AG09319 (cell line): ENCODE data around the gene PRDM15.

ENCODE experiments used
- DNase-seq: peaks from one replicate; pipeline ENCODE4 v3.0.0-alpha.2; 2010; ENCODE audit warnings: low read depth; ENCODE audit errors: extremely low read depth
- TF ChIP-seq, protein P1 (sequence below): IDR thresholded peaks from 2 replicates; pipeline ENCODE4 v1.5.1; 2011; ENCODE audit warnings: low read depth, mild to moderate bottlenecking, inconsistent platforms, low read length, moderate library complexity

The PRDM15 gene

DNA sequence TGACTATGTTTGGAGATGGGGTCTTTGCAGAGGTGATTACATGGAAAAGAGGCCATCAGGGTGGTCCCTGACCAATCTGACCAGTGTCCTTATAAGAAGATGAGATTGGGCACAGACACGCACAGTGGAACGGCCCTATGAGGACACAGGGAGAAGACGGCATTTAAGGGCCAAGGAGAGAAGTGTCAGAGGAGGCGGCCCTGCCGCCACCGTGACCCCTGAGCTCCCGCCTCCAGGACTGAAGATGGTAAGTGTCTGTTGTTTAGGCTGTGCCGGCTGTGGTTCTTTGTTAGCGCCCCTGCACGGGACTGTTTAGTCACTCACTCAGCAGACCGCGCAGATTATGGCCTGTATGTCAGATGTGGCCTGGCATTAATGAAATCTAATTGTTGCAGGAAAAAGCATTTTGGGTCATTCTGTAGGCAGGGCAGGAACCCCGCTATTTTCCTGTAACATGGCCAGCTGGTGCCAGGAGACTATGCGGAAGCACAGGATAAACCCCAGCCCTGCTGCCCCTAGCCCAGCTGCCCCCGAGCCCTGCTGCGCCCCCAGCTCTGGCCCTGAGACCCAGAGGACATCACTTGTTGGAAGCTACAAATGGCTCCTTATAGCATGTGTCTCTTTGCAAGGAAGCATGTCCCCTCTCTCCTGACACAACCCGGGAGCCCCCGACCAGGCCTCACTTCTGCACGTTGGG lies 58.6 kb downstream of the PRDM15 start:
- no peak for DNase-seq

DNA sequence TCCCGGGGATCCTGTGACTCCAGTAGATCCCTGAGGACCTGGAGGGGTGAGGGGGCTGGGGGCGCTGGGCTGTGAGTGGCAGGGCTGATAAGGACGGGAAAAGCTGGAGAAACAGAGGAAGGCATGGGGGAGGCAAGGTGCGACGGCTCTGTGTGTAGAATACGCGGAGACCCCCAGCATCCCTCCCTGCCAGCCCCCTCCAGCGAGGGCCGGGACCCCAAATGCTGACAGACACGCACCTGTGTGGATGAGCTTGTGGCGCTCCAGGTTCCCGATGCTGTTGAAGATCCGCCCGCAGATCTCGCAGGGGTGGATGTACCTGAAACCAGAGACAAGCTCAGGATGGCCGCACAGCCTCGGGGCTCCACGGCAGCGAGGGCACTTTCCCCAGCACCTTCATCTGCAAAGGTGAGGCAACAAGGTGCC lies 59.3 kb downstream of the PRDM15 start:
- TF ChIP-seq, protein P1, sequence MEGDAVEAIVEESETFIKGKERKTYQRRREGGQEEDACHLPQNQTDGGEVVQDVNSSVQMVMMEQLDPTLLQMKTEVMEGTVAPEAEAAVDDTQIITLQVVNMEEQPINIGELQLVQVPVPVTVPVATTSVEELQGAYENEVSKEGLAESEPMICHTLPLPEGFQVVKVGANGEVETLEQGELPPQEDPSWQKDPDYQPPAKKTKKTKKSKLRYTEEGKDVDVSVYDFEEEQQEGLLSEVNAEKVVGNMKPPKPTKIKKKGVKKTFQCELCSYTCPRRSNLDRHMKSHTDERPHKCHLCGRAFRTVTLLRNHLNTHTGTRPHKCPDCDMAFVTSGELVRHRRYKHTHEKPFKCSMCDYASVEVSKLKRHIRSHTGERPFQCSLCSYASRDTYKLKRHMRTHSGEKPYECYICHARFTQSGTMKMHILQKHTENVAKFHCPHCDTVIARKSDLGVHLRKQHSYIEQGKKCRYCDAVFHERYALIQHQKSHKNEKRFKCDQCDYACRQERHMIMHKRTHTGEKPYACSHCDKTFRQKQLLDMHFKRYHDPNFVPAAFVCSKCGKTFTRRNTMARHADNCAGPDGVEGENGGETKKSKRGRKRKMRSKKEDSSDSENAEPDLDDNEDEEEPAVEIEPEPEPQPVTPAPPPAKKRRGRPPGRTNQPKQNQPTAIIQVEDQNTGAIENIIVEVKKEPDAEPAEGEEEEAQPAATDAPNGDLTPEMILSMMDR = no peak
- DNase-seq = no peak

More for the DNA sequence above, 58.6 kb downstream of the PRDM15 start:
- TF ChIP-seq, protein P1 = no peak

DNA sequence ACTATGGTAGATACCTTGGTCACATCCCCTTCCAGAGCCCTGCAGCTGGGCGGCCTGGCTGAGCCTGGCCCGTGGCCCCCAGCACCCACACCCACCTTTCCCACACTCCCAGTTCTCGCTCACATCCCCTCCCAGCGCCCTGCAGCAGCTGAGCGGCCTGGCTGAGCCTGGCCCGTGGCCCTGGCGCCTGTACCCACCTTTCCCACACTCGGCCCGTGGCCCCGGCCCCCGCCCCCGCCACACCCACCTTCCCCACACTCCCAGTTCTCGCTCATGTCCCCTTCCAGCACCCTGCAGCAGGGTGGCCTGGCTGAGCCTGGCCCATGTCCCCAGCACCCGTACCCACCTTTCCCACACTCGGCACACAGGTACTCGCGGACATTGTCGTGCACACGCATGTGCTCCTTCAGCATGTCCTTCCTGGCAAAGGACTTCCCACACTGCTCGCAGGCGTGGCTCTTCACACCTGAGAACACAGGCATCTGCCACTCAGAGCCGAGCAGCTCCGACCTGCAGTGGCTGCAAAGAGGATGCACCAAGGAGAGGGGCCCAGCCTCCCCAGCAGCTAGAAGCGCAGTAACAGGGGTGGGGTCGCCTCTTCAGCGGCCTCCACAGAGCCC lies 59.8 kb downstream of the PRDM15 start:
- TF ChIP-seq, protein P1 = no peak

DNA sequence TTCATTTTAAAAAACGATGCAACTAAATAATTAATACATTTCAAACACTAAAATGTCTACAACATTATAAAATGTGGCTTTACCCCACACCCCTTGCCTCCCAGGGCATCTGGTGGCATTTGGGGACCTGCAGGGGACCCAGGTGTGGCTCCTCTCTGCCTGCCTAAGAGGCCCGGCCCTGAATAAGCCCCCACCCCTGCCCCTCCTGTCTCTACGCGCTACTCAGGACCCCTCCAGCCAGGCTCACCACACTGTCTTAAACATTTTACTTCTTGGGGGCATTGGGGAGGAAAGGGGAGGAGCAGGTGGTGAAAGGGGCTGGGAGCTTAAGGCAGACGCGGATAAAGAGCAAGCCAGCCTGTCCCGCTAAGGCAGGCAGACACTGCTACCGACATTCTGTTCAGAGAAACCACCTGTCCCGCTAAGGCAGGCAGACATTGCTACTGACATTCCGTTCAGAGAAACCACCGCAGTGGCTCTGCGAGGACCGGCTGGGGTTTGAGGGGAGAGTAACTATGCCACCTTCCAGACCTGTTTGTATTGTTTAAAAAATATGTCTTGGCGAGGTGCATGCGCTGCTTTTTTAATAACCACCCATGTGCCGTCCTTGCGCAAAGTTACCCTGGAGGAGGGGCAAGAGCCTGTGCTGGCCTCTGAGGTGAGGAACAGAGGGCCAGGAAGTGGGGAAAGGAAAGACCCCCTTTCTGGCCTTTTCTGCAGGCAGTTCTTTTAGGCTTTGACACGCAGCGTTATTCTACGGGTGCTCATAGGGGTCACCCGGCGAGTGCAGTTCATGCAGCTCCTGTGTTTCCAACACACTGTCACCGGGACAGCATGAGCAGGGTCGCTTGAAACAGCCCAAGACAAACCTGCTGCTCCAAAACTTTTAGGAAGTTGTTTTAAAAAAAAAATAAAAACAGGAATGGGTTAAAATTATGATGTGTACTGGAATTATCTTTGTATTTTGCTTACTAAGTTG lies 61.0 kb downstream of the PRDM15 start:
- TF ChIP-seq, protein P1 = no peak
- DNase-seq = no peak

More for the DNA sequence above, 59.8 kb downstream of the PRDM15 start:
- DNase-seq = no peak

DNA sequence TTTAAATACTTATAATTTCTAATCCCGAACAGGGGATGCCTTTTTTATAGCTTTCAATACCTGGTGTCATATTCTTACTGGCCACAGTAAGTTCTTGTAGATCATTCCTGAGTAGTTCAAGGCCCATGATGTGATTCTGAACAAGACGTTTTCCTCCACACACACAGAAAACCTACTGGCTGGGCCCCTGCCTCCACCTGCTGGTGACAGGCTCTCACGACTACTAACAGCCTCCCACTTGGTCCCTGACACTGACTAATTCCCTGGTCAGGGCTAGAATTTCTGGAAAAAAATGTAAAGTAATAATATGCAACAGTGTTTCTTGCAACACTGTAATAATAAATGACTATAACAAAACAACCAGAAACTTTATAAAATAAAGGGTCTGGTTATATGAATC lies 61.9 kb downstream of the PRDM15 start:
- TF ChIP-seq, protein P1 = peak; percentile 78
- DNase-seq = peak; percentile 31

DNA sequence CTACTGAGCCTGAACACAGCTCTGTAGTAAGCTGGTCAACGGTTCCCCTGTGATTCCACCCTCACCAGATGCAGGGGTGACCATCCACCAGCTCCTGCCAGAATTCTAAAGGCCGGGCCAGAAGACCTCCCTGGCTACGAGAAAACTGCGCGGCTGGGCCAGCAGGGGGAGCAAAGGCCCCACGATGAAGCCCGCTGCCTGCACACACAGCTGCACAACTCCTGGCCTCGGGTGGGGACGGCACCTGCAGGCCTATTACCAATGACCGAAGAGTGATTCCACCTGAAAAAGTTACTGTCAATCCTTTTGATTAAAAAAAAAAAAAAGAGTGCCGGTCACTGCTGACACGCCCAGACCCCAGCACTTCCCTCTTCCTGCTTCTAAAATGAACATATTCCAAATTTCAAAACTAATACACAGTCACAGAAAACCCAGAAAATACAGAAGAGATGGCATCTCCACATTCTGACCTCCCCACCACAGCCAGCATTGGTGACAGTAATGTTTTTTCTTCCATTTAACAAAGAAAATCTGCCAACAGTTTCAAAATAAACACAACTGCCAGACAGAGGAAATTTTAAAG lies 62.5 kb downstream of the PRDM15 start:
- TF ChIP-seq, protein P1 = peak; percentile 91
- DNase-seq = no peak
